ENCODE results near the gene UNC13D. TPM values are rescaled to one million over a fixed set of nuclear protein-coding genes. Genes with fewer than 3 reads are reported as not detected.
"Not testable (repeated sequence)": the region's sequence is repeated elsewhere in the genome, so short reads cannot be mapped to it uniquely, and the experiment has no call there.

UNC13D gene
- total and polyA plus RNA-seq, 11 donors = 2.1 to 28.5 (median 5.8) TPM

DNA sequence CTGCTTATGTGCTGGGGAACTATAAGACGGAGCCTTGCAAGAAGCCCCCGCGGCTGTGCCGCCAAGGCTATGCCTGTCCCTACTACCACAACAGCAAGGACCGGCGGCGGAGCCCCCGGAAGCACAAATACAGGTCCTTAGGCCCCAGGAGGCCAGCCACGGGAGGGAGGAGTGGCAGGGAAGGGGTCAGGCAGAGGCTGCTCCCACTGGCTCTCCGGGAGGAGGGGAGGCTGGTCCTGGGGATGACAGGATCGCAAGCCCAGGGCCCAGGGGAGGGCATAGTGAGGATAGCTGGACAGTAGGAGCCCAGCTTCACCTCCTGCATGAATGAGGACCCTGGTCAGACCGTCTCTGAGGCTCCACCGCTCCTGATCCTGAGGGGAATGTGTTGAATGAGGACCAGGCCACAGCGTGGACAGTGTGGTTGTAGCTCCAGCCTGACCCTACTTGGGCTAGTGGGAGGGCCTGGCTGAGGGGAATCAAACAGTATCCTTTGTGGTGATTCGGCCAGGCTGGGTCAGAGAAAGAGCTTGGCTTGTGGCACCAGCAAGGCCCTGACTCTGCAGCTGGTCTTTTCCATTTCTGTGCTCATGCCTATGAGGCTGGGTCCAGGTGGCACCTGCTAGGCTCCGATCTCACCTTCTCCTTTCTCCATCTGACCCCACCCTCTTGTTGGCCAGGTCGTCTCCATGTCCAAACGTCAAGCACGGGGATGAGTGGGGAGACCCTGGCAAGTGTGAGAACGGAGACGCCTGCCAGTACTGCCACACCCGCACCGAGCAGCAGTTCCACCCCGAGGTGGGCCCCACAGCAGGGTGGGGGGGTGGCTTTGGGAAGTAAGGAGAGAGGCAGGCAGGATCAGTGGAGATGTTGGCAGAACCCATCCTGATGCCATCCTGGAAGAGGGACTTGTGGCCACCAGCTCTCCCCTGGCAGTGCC is 30.9 kb downstream of the UNC13D start:
- TF ChIP-seq, protein P1, sequence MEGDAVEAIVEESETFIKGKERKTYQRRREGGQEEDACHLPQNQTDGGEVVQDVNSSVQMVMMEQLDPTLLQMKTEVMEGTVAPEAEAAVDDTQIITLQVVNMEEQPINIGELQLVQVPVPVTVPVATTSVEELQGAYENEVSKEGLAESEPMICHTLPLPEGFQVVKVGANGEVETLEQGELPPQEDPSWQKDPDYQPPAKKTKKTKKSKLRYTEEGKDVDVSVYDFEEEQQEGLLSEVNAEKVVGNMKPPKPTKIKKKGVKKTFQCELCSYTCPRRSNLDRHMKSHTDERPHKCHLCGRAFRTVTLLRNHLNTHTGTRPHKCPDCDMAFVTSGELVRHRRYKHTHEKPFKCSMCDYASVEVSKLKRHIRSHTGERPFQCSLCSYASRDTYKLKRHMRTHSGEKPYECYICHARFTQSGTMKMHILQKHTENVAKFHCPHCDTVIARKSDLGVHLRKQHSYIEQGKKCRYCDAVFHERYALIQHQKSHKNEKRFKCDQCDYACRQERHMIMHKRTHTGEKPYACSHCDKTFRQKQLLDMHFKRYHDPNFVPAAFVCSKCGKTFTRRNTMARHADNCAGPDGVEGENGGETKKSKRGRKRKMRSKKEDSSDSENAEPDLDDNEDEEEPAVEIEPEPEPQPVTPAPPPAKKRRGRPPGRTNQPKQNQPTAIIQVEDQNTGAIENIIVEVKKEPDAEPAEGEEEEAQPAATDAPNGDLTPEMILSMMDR (IDR thresholded peaks at IDR 0.05) = no peak
- no peak for TF ChIP-seq POLR2A (IDR thresholded peaks at IDR 0.05)
- H3K27me3 ChIP-seq = no peaks in the 10 kb centered on the region
- H3K4me1 ChIP-seq = peaks cover 8 to 24% (median 19%) of the 10 kb centered on the region in 12 donors
- no peak overlapping the region for H3K27ac ChIP-seq
- H3K9me3 ChIP-seq = no peaks in the 10 kb centered on the region
- peaks cover 0 to 89% (median 76%) of the 10 kb centered on the region in 9 donors for H3K36me3 ChIP-seq
- 83 to 88% (median 88%) methylated on average over 24 of the region's 24 CpGs for WGBS, 4 donors
- no peak overlapping the region for H3K4me3 ChIP-seq
- ATAC-seq (no peak), DNase-seq (no peak)
- intact Hi-C loops (cut with DNase I) = loop anchor here in 1 of 10 donors (2.0 kb wide), 1 partner anchor 19 kb away; no protein-coding TSS in a partner anchor

DNA sequence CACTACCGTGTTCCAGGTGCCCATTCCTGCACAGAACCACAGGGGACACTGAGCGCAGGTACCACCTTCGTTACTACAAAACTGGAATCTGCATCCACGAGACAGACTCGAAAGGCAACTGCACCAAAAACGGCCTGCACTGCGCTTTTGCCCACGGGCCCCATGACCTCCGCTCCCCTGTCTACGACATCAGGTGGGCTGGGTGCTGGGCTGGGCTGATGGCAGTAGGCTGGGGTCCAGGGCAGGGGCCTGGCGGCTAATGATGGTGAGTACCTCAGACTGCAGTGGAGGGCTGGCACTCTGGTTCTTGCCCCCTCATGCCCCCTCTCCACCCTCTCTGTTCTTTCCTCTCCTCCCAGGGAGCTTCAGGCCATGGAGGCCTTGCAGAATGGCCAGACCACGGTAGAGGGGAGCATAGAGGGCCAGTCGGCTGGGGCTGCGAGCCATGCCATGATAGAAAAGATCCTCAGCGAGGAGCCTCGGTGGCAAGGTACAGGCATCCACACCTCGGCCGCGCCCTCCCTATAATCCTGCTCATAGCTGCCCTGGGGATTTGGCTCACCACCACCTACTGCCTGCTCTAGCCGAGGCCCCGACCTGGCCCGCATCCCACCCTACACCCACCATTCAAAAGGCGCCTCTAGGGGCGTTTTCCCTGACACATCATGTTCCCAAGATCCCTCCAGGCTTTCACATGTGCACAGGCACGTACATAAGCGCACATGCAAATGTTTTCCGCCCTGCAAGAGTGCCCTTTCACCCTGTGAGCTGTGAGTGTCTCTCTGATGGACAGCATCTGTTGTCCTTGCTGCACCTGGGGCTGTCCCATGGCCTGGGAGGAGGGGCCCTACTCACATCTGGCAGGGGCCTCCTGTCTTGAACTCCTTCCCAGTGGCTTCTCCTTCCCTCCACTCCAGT is 31.8 kb downstream of the UNC13D start:
- no peak for TF ChIP-seq POLR2A (IDR thresholded peaks at IDR 0.05)
- TF ChIP-seq, protein P1 (IDR thresholded peaks at IDR 0.05) = no peak
- ATAC-seq (no peak), DNase-seq (peak in 1 of 5 donors; percentile 8)
- Histone ChIP-seq H3K9me3 (no peaks in the 10 kb centered on the region), H3K27ac (no peak overlapping the region), H3K4me3 (no peak overlapping the region), H3K4me1 (peaks cover 8 to 34% (median 27%) of the 10 kb centered on the region in 12 donors), H3K27me3 (no peaks in the 10 kb centered on the region), H3K36me3 (peaks cover 0 to 79% (median 68%) of the 10 kb centered on the region in 9 donors)
- 93 to 95% (median 94%) methylated on average over 25 to 27 of the region's 27 CpGs for WGBS, 4 donors
- intact Hi-C loops (cut with DNase I) = no loop called here

DNA sequence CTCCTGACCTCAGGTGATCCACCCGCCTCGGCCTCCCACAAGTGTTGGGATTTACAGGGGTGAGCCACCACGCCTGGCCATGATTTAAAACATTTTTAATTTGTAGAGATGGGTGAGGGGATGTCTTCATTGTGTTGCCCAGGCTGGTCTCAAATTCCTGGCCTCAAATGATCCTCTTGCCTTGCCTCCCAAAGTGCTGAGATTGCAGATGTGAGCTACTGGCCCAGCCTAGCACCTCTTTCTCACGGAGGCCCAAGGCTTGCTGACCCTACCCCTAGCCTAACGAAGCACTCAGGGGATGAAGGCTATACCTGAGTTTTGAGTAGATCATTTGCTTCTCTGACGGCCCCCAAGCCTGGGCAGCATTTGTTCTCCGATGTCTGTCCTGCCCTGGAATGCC is 33.0 kb downstream of the UNC13D start:
- no peak for DNase-seq
- intact Hi-C loops (cut with DNase I) = no loop called here

DNA sequence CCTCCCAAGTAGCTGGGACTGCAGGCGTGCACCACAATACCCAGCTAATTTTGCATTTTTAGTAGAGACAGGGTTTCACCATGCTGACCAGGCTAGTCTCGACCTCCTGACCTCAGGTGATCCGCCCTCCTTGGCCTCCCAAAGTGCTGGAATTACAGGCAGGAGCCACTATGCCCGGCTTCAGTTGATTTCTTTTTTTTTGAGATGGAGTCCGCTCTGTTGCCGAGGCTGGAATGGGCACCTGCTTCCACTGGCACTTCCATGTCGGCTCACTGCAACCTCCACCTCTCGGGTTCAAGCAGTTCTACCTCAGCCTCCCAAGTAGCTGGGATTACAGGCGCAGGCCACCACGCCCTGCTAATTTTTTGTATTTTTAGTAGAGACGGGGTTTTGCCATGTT is 33.4 kb downstream of the UNC13D start:
- ATAC-seq; H3K4me3 ChIP-seq; DNase-seq; H3K27me3 ChIP-seq; H3K9me3 ChIP-seq; intact Hi-C loops (cut with DNase I): not testable (repeated sequence)
- WGBS, 4 donors = 95 to 97% (median 97%) methylated on average over 11 of the region's 11 CpGs
- H3K36me3 ChIP-seq = peaks cover 0 to 63% (median 52%) of the 10 kb centered on the region in 9 donors
- peak overlapping the region in 1 of 12 donors; percentile 87 for H3K27ac ChIP-seq
- peaks cover 8 to 45% (median 32%) of the 10 kb centered on the region in 12 donors for H3K4me1 ChIP-seq

More for the DNA sequence above, 33.0 kb downstream of the UNC13D start:
- no peak overlapping the region for H3K4me3 ChIP-seq
- H3K36me3 ChIP-seq = peaks cover 0 to 67% (median 56%) of the 10 kb centered on the region in 9 donors
- no peak for ATAC-seq
- no peak for TF ChIP-seq POLR2A (IDR thresholded peaks at IDR 0.05)
- TF ChIP-seq, protein P1 (IDR thresholded peaks at IDR 0.05) = no peak
- H3K27ac ChIP-seq = peak overlapping the region in 1 of 12 donors; percentile 87
- peaks cover 8 to 45% (median 32%) of the 10 kb centered on the region in 12 donors for H3K4me1 ChIP-seq
- no peaks in the 10 kb centered on the region for H3K27me3 ChIP-seq
- H3K9me3 ChIP-seq = no peaks in the 10 kb centered on the region
- 86 to 97% (median 95%) methylated on average over 7 of the region's 7 CpGs for WGBS, 4 donors

Data from heart left ventricle (tissue), 16 donors.